ENCODE measurements around the gene LRRC8E. TPM values are rescaled to one million over a fixed set of nuclear protein-coding genes. Genes with fewer than 3 reads are reported as not detected.

LRRC8E gene
- total RNA-seq, 2 experiments from 2014 or later = not detected

Other genes starting within 250 kb of the LRRC8E start
- gene RETN, start 219.5 kb upstream of the LRRC8E start, total RNA-seq = not detected
- gene MCEMP1, start 211.4 kb upstream of the LRRC8E start, total RNA-seq = not detected
- gene TRAPPC5, start 207.7 kb upstream of the LRRC8E start, total RNA-seq = 10 to 100 TPM; 92.5 to 94.7 TPM
- under 1 TPM; 0.60 to 0.95 TPM for gene FCER2, start 186.4 kb upstream of the LRRC8E start, total RNA-seq
- gene CLEC4G, start 156.4 kb upstream of the LRRC8E start, total RNA-seq = not detected
- not detected for gene CD209, start 141.0 kb upstream of the LRRC8E start, total RNA-seq
- not detected for gene CLEC4M, start 125.3 kb upstream of the LRRC8E start, total RNA-seq
- gene EVI5L, start 58.3 kb upstream of the LRRC8E start, total RNA-seq = 1 to 10 TPM; 7.0 to 7.7 TPM
- under 1 TPM; 0.05 to 0.13 TPM for gene PRR36, start 14.1 kb upstream of the LRRC8E start, total RNA-seq
- gene MAP2K7, start 15.4 kb downstream of the LRRC8E start, total RNA-seq = 10 to 100 TPM; 42.6 to 42.9 TPM
- 1 to 10 TPM; 4.2 to 4.6 TPM for gene TGFBR3L, start 26.3 kb downstream of the LRRC8E start, total RNA-seq
- 10 to 100 TPM; 20.4 to 24.1 TPM for gene SNAPC2, start 31.8 kb downstream of the LRRC8E start, total RNA-seq
- not detected for gene CTXN1, start 37.6 kb downstream of the LRRC8E start, total RNA-seq
- 10 to 100 TPM; 48.4 to 50.9 TPM for gene TIMM44, start 55.2 kb downstream of the LRRC8E start, total RNA-seq
- 100 to 1,000 TPM in 1 of 2 experiments, 10 to 100 TPM in 1; 93.6 to 102 TPM for gene ELAVL1, start 117.1 kb downstream of the LRRC8E start, total RNA-seq
- gene CCL25, start 164.2 kb downstream of the LRRC8E start, total RNA-seq = not detected